Brain microvascular endothelial cell (primary cell): ENCODE data around the gene DOK4.

Source experiments
- DNase-seq: peaks from one replicate; pipeline ENCODE4 v3.0.0-alpha.2; 2020
- H3K27ac ChIP-seq: fragments of 250-450 bp; sonication (Bioruptor Pico); 2 replicates; pipeline ENCODE4 v1.5.1; 2020; ENCODE audit warnings: mild to moderate bottlenecking, moderate library complexity
- H3K27me3 ChIP-seq: fragments of 250-450 bp; sonication (Bioruptor Pico); replicated peaks from 2 replicates; pipeline ENCODE4 v1.5.1; 2020; ENCODE audit warnings: mild to moderate bottlenecking
- H3K36me3 ChIP-seq: fragments of 250-450 bp; sonication (Bioruptor Pico); replicated peaks from 2 replicates; pipeline ENCODE4 v1.5.1; 2020; ENCODE audit warnings: mild to moderate bottlenecking
- H3K4me3 ChIP-seq: 2 replicates; pipeline ENCODE4 v1.5.1; 2011; ENCODE audit warnings: low read depth, mild to moderate bottlenecking, control low read depth, low read length, moderate library complexity
- CTCF ChIP-seq: IDR thresholded peaks from 2 replicates; pipeline ENCODE4 v1.5.1; 2011; ENCODE audit warnings: low read depth, mild to moderate bottlenecking, moderate library complexity, low read length, control low read depth, inconsistent platforms; ENCODE audit errors: missing control alignments
- in situ Hi-C: cut with HindIII; loops from 2 replicates; pipeline ENCODE4 v1.10.0; 2017; ENCODE audit warnings: low sequenced_read_pairs, low pct_ligation_motif_present

DOK4 gene

GRCh38 chr16:57423152-57423551, 63.1 kb downstream of the DOK4 start:
- H3K36me3 ChIP-seq: peaks cover 6% of the 10 kb centered on the region
- H3K27ac ChIP-seq: no peak overlapping the region
- no peak for TF ChIP-seq CTCF
- H3K27me3 ChIP-seq: no peaks in the 10 kb centered on the region
- in situ Hi-C loops: no loop called here
- no peak for DNase-seq
- no peak overlapping the region for H3K4me3 ChIP-seq

GRCh38 chr16:57422026-57422944, 64.0 kb downstream of the DOK4 start:
- Histone ChIP-seq H3K27ac (no peak overlapping the region), H3K36me3 (peaks cover 3% of the 10 kb centered on the region), H3K4me3 (no peak overlapping the region), H3K27me3 (no peaks in the 10 kb centered on the region)
- peak; percentile 62 for DNase-seq
- in situ Hi-C loops: no loop called here
- TF ChIP-seq CTCF: peak; percentile 94
